BLaER1 (cell line): ENCODE results near the gene TMEM132E.
"Not testable (repeated sequence)": the region's sequence is repeated elsewhere in the genome, so short reads cannot be mapped to it uniquely, and the experiment has no call there.

ENCODE experiments used
- H3K27ac ChIP-seq: shearing (Covaris generic); formaldehyde crosslinking; 2 replicates; pipeline ENCODE4 v1.8.1; 2022
- H3K27me3 ChIP-seq: shearing (Covaris generic); formaldehyde crosslinking; 2 replicates; pipeline ENCODE4 v1.8.1; 2022
- H3K36me3 ChIP-seq: shearing (Covaris generic); formaldehyde crosslinking; 2 replicates; pipeline ENCODE4 v1.8.1; 2022
- H3K4me1 ChIP-seq: shearing (Covaris generic); formaldehyde crosslinking; 2 replicates; pipeline ENCODE4 v1.8.1; 2022
- H3K4me2 ChIP-seq: shearing (Covaris generic); formaldehyde crosslinking; 2 replicates; pipeline ENCODE4 v1.8.1; 2022
- H3K4me3 ChIP-seq: shearing (Covaris generic); formaldehyde crosslinking; 2 replicates; pipeline ENCODE4 v1.8.1; 2022
- H3K9ac ChIP-seq: shearing (Covaris generic); formaldehyde crosslinking; 2 replicates; pipeline ENCODE4 v1.8.1; 2022
- H3K9me3 ChIP-seq: shearing (Covaris generic); formaldehyde crosslinking; 2 replicates; pipeline ENCODE4 v1.8.1; 2022
- H4K20me1 ChIP-seq: shearing (Covaris generic); formaldehyde crosslinking; 2 replicates; pipeline ENCODE4 v1.8.1; 2022
- Cebpa-rat ChIP-seq: shearing (Covaris generic); IDR thresholded peaks from 2 replicates; pipeline ENCODE4 v1.8.1; 2022

Gene TMEM132E

GRCh38 chr17:34579017-34579946 is at the start of gene TMEM132E:
TSS of gene TMEM132E (plus strand) at chr17:34579582. CDS start at chr17:34581077, 1,495 bp downstream.
- H3K4me3 ChIP-seq = peak within 1 kb of the TSS; percentile 68
- peak within 1 kb of the TSS; percentile 97 for H3K4me2 ChIP-seq
- H3K4me1 ChIP-seq = peaks cover 23% of the 10 kb centered on the region
- no peaks in the 10 kb centered on the region for H3K36me3 ChIP-seq
- peaks cover 67% of the 10 kb centered on the region for H4K20me1 ChIP-seq
- TF ChIP-seq Cebpa-rat = no peak
- no peak within 1 kb of the TSS for H3K27ac ChIP-seq
- peaks cover 84% of the 10 kb centered on the region for H3K27me3 ChIP-seq
- H3K9ac ChIP-seq = peak within 1 kb of the TSS; percentile 38; the same call in 1 of the 2 replicates
- no peaks in the 10 kb centered on the region for H3K9me3 ChIP-seq

- Histone ChIP-seq H3K27ac (no peak overlapping the region), H3K4me3 (no peak overlapping the region), H3K27me3 (no peaks in the 10 kb centered on the region), H3K9me3 (no peaks in the 10 kb centered on the region), H3K36me3 (no peaks in the 10 kb centered on the region), H4K20me1 (no peaks in the 10 kb centered on the region), H3K4me1 (peaks cover 35% of the 10 kb centered on the region), H3K4me2 (peak overlapping the region; percentile 65), H3K9ac (no peak overlapping the region)
- no peak for TF ChIP-seq Cebpa-rat
These were observed 48.5 kb upstream of the TMEM132E start for GRCh38 chr17:34530918-34531317.

GRCh38 chr17:34532281-34533065 is 46.9 kb upstream of the TMEM132E start:
- H3K4me1 ChIP-seq = peaks cover 29% of the 10 kb centered on the region
- H3K4me2 ChIP-seq = peak overlapping the region; percentile 65
- H3K4me3 ChIP-seq = no peak overlapping the region
- no peak for TF ChIP-seq Cebpa-rat
- no peaks in the 10 kb centered on the region for H3K36me3 ChIP-seq
- H3K9ac ChIP-seq = no peak overlapping the region
- no peaks in the 10 kb centered on the region for H3K27me3 ChIP-seq
- H3K27ac ChIP-seq = 0 out of 2 replicates have a peak overlapping the region, but pooled peaks have one; percentile 23
- H4K20me1 ChIP-seq = no peaks in the 10 kb centered on the region
- H3K9me3 ChIP-seq = no peaks in the 10 kb centered on the region

- H3K4me3 ChIP-seq = no peak overlapping the region
- no peak overlapping the region for H3K4me2 ChIP-seq
- no peak overlapping the region for H3K9ac ChIP-seq
- H3K27ac ChIP-seq = no peak overlapping the region
- H3K4me1 ChIP-seq = peaks cover 29% of the 10 kb centered on the region
- H4K20me1 ChIP-seq = no peaks in the 10 kb centered on the region
- no peaks in the 10 kb centered on the region for H3K27me3 ChIP-seq
- TF ChIP-seq Cebpa-rat = no peak
- no peaks in the 10 kb centered on the region for H3K9me3 ChIP-seq
- H3K36me3 ChIP-seq = no peaks in the 10 kb centered on the region
These were observed 45.4 kb upstream of the TMEM132E start for GRCh38 chr17:34533806-34534527.

- TF ChIP-seq Cebpa-rat = no peak
- Histone ChIP-seq H3K4me3 (no peak overlapping the region), H3K27me3 (no peaks in the 10 kb centered on the region), H3K36me3 (no peaks in the 10 kb centered on the region), H3K27ac (no peak overlapping the region), H3K4me1 (peaks cover 11% of the 10 kb centered on the region), H3K4me2 (no peak overlapping the region), H4K20me1 (no peaks in the 10 kb centered on the region), H3K9me3 (no peaks in the 10 kb centered on the region), H3K9ac (no peak overlapping the region)
These were observed 41.9 kb upstream of the TMEM132E start for GRCh38 chr17:34537445-34537844.

- not testable (repeated sequence) for H3K4me3 ChIP-seq, H3K27ac ChIP-seq, H3K9ac ChIP-seq, H3K36me3 ChIP-seq, H3K4me1 ChIP-seq, H3K4me2 ChIP-seq, H4K20me1 ChIP-seq, H3K27me3 ChIP-seq, H3K9me3 ChIP-seq
These were observed 40.8 kb upstream of the TMEM132E start for GRCh38 chr17:34538582-34538981.

- no peaks in the 10 kb centered on the region for H3K4me1 ChIP-seq
- H3K9ac ChIP-seq = no peak overlapping the region
- H3K4me3 ChIP-seq = no peak overlapping the region
- H3K27me3 ChIP-seq = no peaks in the 10 kb centered on the region
- H3K27ac ChIP-seq = no peak overlapping the region
- no peak for TF ChIP-seq Cebpa-rat
- H3K36me3 ChIP-seq = no peaks in the 10 kb centered on the region
- H3K4me2 ChIP-seq = no peak overlapping the region
- H3K9me3 ChIP-seq = no peaks in the 10 kb centered on the region
- no peaks in the 10 kb centered on the region for H4K20me1 ChIP-seq
These were observed 39.5 kb upstream of the TMEM132E start for GRCh38 chr17:34539881-34540280.

- Histone ChIP-seq H3K4me2 (no peak overlapping the region), H4K20me1 (no peaks in the 10 kb centered on the region), H3K27ac (no peak overlapping the region), H3K4me1 (no peaks in the 10 kb centered on the region), H3K27me3 (no peaks in the 10 kb centered on the region), H3K36me3 (no peaks in the 10 kb centered on the region), H3K4me3 (no peak overlapping the region), H3K9me3 (no peaks in the 10 kb centered on the region), H3K9ac (no peak overlapping the region)
- TF ChIP-seq Cebpa-rat = no peak
These were observed 36.6 kb upstream of the TMEM132E start for GRCh38 chr17:34542700-34543336.

GRCh38 chr17:34547453-34548063 is 31.8 kb upstream of the TMEM132E start:
- no peak overlapping the region for H3K4me3 ChIP-seq
- TF ChIP-seq Cebpa-rat = no peak
- H3K36me3 ChIP-seq = no peaks in the 10 kb centered on the region
- H3K9ac ChIP-seq = no peak overlapping the region
- no peak overlapping the region for H3K27ac ChIP-seq
- no peak overlapping the region for H3K4me2 ChIP-seq
- H3K4me1 ChIP-seq = no peaks in the 10 kb centered on the region
- H4K20me1 ChIP-seq = 0 out of 2 replicates have a peak, but pooled peaks cover 1% of the 10 kb centered on the region
- H3K9me3 ChIP-seq = no peaks in the 10 kb centered on the region
- H3K27me3 ChIP-seq = no peaks in the 10 kb centered on the region
